HUES6 (cell line): ENCODE data around the gene CUX1.
"Not testable (repeated sequence)": the region's sequence is repeated elsewhere in the genome, so short reads cannot be mapped to it uniquely, and the experiment has no call there.

Experiments used
- H3K27ac ChIP-seq: 2 replicates; pipeline ENCODE4 v1.7.0; 2013; ENCODE audit warnings: low read depth, mild to moderate bottlenecking, low read length, inconsistent platforms
- H3K27me3 ChIP-seq: 2 replicates; pipeline ENCODE4 v1.6.1; 2013; ENCODE audit warnings: low read length; ENCODE audit not compliant: control insufficient read depth, insufficient read depth
- H3K36me3 ChIP-seq: 2 replicates; pipeline ENCODE4 v1.6.1; 2013; ENCODE audit warnings: low read length; ENCODE audit not compliant: control insufficient read depth, insufficient read depth
- H3K4me1 ChIP-seq: 2 replicates; pipeline ENCODE4 v1.6.1; 2013; ENCODE audit warnings: low read length; ENCODE audit not compliant: control insufficient read depth, insufficient read depth
- H3K4me3 ChIP-seq: 2 replicates; pipeline ENCODE4 v1.5.1; 2013; ENCODE audit warnings: low read depth, low read length
- H3K9ac ChIP-seq: one replicate; pipeline ENCODE4 v1.6.1; 2013; ENCODE audit warnings: mild to moderate bottlenecking, low read length
- H3K9me3 ChIP-seq: 2 replicates; pipeline ENCODE4 v1.6.1; 2013; ENCODE audit warnings: low read depth, low read length; ENCODE audit not compliant: control insufficient read depth, insufficient read depth

Gene CUX1

GRCh38 chr7:101875283-101875846, 57.9 kb downstream of the CUX1 start:
- Histone ChIP-seq H3K9me3 (no peaks in the 10 kb centered on the region), H3K36me3 (no peaks in the 10 kb centered on the region), H3K9ac (no peak overlapping the region), H3K4me3 (no peak overlapping the region), H3K27me3 (no peaks in the 10 kb centered on the region), H3K27ac (no peak overlapping the region), H3K4me1 (peaks cover 61% of the 10 kb centered on the region)

- Histone ChIP-seq H3K4me3 (no peak overlapping the region), H3K36me3 (no peaks in the 10 kb centered on the region), H3K9me3 (no peaks in the 10 kb centered on the region), H3K27ac (0 out of 2 replicates have a peak overlapping the region, but pooled peaks have one; percentile 2), H3K4me1 (peaks cover 60% of the 10 kb centered on the region), H3K27me3 (no peaks in the 10 kb centered on the region), H3K9ac (no peak overlapping the region)
These were observed 60.6 kb downstream of the CUX1 start for GRCh38 chr7:101877882-101878591.

GRCh38 chr7:101878938-101879337, 61.5 kb downstream of the CUX1 start:
- Histone ChIP-seq H3K27ac (0 out of 2 replicates have a peak overlapping the region, but pooled peaks have one; percentile 4), H3K4me3 (no peak overlapping the region), H3K27me3 (no peaks in the 10 kb centered on the region), H3K9me3 (no peaks in the 10 kb centered on the region), H3K36me3 (no peaks in the 10 kb centered on the region), H3K9ac (no peak overlapping the region), H3K4me1 (peaks cover 59% of the 10 kb centered on the region)

- peaks cover 59% of the 10 kb centered on the region for H3K4me1 ChIP-seq
- H3K9me3 ChIP-seq = no peaks in the 10 kb centered on the region
- H3K36me3 ChIP-seq = no peaks in the 10 kb centered on the region
- no peak overlapping the region for H3K4me3 ChIP-seq
- peak overlapping the region; percentile 60; the same call in 1 of the 2 replicates for H3K27ac ChIP-seq
- H3K27me3 ChIP-seq = no peaks in the 10 kb centered on the region
- H3K9ac ChIP-seq = no peak overlapping the region
These were observed 62.1 kb downstream of the CUX1 start for GRCh38 chr7:101879565-101879964.

GRCh38 chr7:101880282-101881054, 63.0 kb downstream of the CUX1 start:
- peaks cover 56% of the 10 kb centered on the region for H3K4me1 ChIP-seq
- no peaks in the 10 kb centered on the region for H3K9me3 ChIP-seq
- H3K27me3 ChIP-seq = no peaks in the 10 kb centered on the region
- H3K4me3 ChIP-seq = no peak overlapping the region
- 0 out of 2 replicates have a peak overlapping the region, but pooled peaks have one; percentile 24 for H3K27ac ChIP-seq
- no peak overlapping the region for H3K9ac ChIP-seq
- H3K36me3 ChIP-seq = no peaks in the 10 kb centered on the region

GRCh38 chr7:101882005-101882421, 64.6 kb downstream of the CUX1 start:
- Histone ChIP-seq H3K27me3 (no peaks in the 10 kb centered on the region), H3K4me1 (peaks cover 52% of the 10 kb centered on the region), H3K4me3 (no peak overlapping the region), H3K9me3 (no peaks in the 10 kb centered on the region), H3K27ac (no peak overlapping the region), H3K9ac (no peak overlapping the region), H3K36me3 (no peaks in the 10 kb centered on the region)

DNA sequence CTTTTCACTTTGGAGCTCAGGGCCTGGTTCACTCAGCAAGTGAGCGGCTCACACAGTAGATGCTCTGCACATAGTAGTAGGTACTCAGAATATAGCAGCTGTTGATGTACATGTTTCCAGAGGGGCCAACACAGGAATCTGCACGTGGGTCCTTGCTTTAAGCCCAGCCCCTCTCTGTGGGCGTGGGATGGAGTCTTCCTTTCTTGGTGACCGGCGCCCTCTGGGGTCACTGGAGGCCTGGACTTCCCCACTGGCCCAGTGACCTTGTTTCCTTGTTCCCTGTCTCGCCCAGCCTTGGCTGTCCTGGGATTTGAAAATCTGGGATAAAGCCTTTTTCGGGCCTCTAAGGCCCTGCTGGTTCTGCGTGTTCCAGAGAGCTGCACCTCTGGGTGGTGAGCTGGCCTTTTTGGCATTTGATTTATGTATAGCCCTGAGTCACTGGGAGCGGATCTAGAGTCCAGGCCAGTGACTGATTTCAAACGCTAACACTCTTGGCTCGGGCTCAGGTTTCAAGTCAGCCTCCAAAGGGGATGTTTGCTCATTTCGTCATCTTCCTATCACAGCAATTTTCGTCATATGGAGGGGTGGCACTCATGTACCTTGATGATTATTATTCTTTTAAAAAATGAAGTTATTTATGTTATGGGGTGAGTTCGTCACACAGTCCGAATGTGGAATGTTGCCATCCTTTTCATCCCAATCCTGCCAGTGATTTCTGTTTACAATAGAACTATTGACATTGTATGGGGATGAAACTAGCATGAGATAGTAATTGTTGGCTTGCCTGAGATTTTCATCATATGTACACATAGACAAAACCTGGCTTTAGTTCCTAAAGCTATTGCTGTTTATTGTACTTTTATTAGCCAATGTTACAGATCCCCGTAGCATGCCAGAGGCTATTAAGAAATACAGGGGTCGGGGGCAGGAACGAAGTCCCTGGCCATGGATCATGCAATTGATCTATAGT, 65.5 kb downstream of the CUX1 start:
- Histone ChIP-seq H3K27me3 (no peaks in the 10 kb centered on the region), H3K36me3 (no peaks in the 10 kb centered on the region), H3K4me1 (peaks cover 48% of the 10 kb centered on the region), H3K4me3 (no peak overlapping the region), H3K9me3 (no peaks in the 10 kb centered on the region), H3K27ac (no peak overlapping the region), H3K9ac (no peak overlapping the region)

DNA sequence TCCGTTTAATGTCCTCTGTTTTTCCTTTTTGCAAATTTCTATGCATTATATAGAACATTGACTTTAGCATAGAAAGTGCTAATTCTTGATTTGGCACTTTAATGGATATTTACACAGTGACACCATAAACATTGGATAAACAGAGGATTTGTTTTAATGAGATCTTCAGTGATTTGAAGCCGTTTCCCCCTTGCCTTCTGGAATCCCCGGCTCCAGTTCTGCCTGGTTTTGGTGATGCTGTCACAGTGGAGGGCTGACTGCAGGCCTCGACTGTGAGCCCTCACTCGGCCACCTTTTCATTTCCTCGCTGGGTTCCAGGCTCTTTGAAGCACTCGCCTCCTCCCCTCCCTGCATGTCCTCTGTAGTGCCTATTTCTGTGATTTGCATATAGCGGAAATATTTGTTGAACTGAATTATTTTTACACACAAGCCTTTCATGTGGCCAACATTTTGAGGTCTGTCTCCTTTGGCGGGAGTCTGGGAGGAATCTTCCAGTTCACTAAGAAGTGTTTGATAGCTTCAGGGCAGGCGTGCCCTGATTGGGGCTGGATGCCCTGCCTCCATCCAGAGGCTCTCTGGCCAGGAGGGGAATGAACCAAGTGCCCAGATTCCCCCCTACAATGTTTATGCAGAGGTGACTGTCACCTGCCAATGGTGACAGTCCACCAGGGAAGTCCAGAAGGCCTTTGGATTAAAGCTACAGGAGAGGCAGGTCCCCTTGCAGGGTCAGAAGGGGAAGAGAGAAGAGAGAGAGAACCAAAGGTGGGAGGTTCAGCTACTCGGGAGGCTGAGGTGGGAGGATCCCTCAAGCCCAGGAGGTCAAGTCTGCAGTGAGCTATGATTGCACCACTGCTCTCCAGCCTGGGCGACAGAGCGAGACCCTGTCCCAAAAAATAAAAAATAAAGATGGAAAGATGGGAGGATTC, 67.5 kb downstream of the CUX1 start:
- Histone ChIP-seq H3K27ac (no peak overlapping the region), H3K4me1 (peaks cover 33% of the 10 kb centered on the region), H3K36me3 (no peaks in the 10 kb centered on the region), H3K27me3 (no peaks in the 10 kb centered on the region), H3K9me3 (no peaks in the 10 kb centered on the region), H3K4me3 (no peak overlapping the region), H3K9ac (no peak overlapping the region)

GRCh38 chr7:101885597-101885955, 68.2 kb downstream of the CUX1 start:
- Histone ChIP-seq H3K27ac (no peak overlapping the region), H3K9me3 (no peaks in the 10 kb centered on the region), H3K9ac (no peak overlapping the region), H3K36me3 (no peaks in the 10 kb centered on the region), H3K4me1 (peaks cover 28% of the 10 kb centered on the region), H3K27me3 (no peaks in the 10 kb centered on the region), H3K4me3 (no peak overlapping the region)

GRCh38 chr7:101887352-101887751, 69.9 kb downstream of the CUX1 start:
- not testable (repeated sequence) for H3K36me3 ChIP-seq, H3K4me3 ChIP-seq, H3K27ac ChIP-seq, H3K9ac ChIP-seq, H3K9me3 ChIP-seq, H3K27me3 ChIP-seq
- H3K4me1 ChIP-seq = peaks cover 32% of the 10 kb centered on the region
